Dendritic cell treated with granulocyte-macrophage colony-stimulating factor and Interleukin-4, amounts not matched to agents 40 ng/mL and 50 ng/mL, for 4 days (primary cell): Measurements from ENCODE around the gene MACROD2.

Source experiments
- H3K27ac Mint-ChIP-seq: one replicate; pipeline ENCODE4 v1.8.0; 2022; ENCODE audit warnings: mild to moderate bottlenecking, mixed read lengths
- H3K27me3 Mint-ChIP-seq: one replicate; pipeline ENCODE4 v1.8.0; 2022; ENCODE audit warnings: mild to moderate bottlenecking, mixed read lengths
- H3K36me3 Mint-ChIP-seq: one replicate; pipeline ENCODE4 v1.8.0; 2022; ENCODE audit warnings: low read depth, mixed read lengths
- H3K4me1 Mint-ChIP-seq: one replicate; pipeline ENCODE4 v1.8.0; 2022; ENCODE audit warnings: low read depth, mixed read lengths
- H3K4me3 Mint-ChIP-seq: one replicate; pipeline ENCODE4 v1.8.0; 2022; ENCODE audit warnings: mild to moderate bottlenecking, moderate library complexity, mixed read lengths
- H3K9me3 Mint-ChIP-seq: one replicate; pipeline ENCODE4 v1.8.0; 2022; ENCODE audit warnings: mixed read lengths
- intact Hi-C: fragments of 100-400 bp; cut with micrococcal nuclease; formaldehyde crosslinking; loops from one replicate; pipeline ENCODE4 v1.15.0; 2022

MACROD2 gene

GRCh38 chr20:15616626-15617025, 1621.3 kb downstream of the MACROD2 start:
- no peak overlapping the region for H3K4me3 Mint-ChIP-seq
- no peaks in the 10 kb centered on the region for H3K27me3 Mint-ChIP-seq
- no peaks in the 10 kb centered on the region for H3K36me3 Mint-ChIP-seq
- intact Hi-C loops = no loop called here
- peaks cover 39% of the 10 kb centered on the region for H3K9me3 Mint-ChIP-seq
- H3K27ac Mint-ChIP-seq = no peak overlapping the region
- H3K4me1 Mint-ChIP-seq = no peaks in the 10 kb centered on the region

- Mint-ChIP-seq H3K27me3 (no peaks in the 10 kb centered on the region), H3K9me3 (peaks cover 39% of the 10 kb centered on the region), H3K4me3 (no peak overlapping the region), H3K27ac (no peak overlapping the region), H3K36me3 (no peaks in the 10 kb centered on the region), H3K4me1 (no peaks in the 10 kb centered on the region)
- intact Hi-C loops = no loop called here
These were observed 1622.8 kb downstream of the MACROD2 start for GRCh38 chr20:15618110-15618509.

GRCh38 chr20:15618912-15619311, 1623.6 kb downstream of the MACROD2 start:
- Mint-ChIP-seq H3K4me3 (no peak overlapping the region), H3K27ac (no peak overlapping the region), H3K36me3 (no peaks in the 10 kb centered on the region), H3K4me1 (no peaks in the 10 kb centered on the region), H3K9me3 (peaks cover 39% of the 10 kb centered on the region), H3K27me3 (no peaks in the 10 kb centered on the region)
- intact Hi-C loops = no loop called here

- Mint-ChIP-seq H3K36me3 (no peaks in the 10 kb centered on the region), H3K27ac (no peak overlapping the region), H3K27me3 (no peaks in the 10 kb centered on the region), H3K4me3 (no peak overlapping the region), H3K4me1 (no peaks in the 10 kb centered on the region), H3K9me3 (peaks cover 39% of the 10 kb centered on the region)
- intact Hi-C loops = no loop called here
These were observed 1624.0 kb downstream of the MACROD2 start for GRCh38 chr20:15619341-15619740.

GRCh38 chr20:15619816-15620215, 1624.5 kb downstream of the MACROD2 start:
- H3K36me3 Mint-ChIP-seq = no peaks in the 10 kb centered on the region
- no peak overlapping the region for H3K4me3 Mint-ChIP-seq
- no peaks in the 10 kb centered on the region for H3K4me1 Mint-ChIP-seq
- no peak overlapping the region for H3K27ac Mint-ChIP-seq
- H3K9me3 Mint-ChIP-seq = peaks cover 40% of the 10 kb centered on the region
- intact Hi-C loops = no loop called here
- H3K27me3 Mint-ChIP-seq = no peaks in the 10 kb centered on the region

GRCh38 chr20:15622368-15622767, 1627.1 kb downstream of the MACROD2 start:
- H3K9me3 Mint-ChIP-seq = peaks cover 35% of the 10 kb centered on the region
- H3K27me3 Mint-ChIP-seq = no peaks in the 10 kb centered on the region
- intact Hi-C loops = no loop called here
- H3K36me3 Mint-ChIP-seq = no peaks in the 10 kb centered on the region
- no peaks in the 10 kb centered on the region for H3K4me1 Mint-ChIP-seq
- no peak overlapping the region for H3K4me3 Mint-ChIP-seq
- no peak overlapping the region for H3K27ac Mint-ChIP-seq

- Mint-ChIP-seq H3K36me3 (no peaks in the 10 kb centered on the region), H3K4me1 (no peaks in the 10 kb centered on the region), H3K9me3 (peaks cover 30% of the 10 kb centered on the region), H3K4me3 (no peak overlapping the region), H3K27ac (no peak overlapping the region), H3K27me3 (no peaks in the 10 kb centered on the region)
- intact Hi-C loops = no loop called here
These were observed 1627.9 kb downstream of the MACROD2 start for GRCh38 chr20:15623215-15623614.

- Mint-ChIP-seq H3K27ac (no peak overlapping the region), H3K36me3 (no peaks in the 10 kb centered on the region), H3K4me1 (no peaks in the 10 kb centered on the region), H3K9me3 (peaks cover 9% of the 10 kb centered on the region), H3K27me3 (no peaks in the 10 kb centered on the region), H3K4me3 (no peak overlapping the region)
- intact Hi-C loops = no loop called here
These were observed 1630.7 kb downstream of the MACROD2 start for GRCh38 chr20:15625981-15626380.

- Mint-ChIP-seq H3K36me3 (no peaks in the 10 kb centered on the region), H3K9me3 (peaks cover 9% of the 10 kb centered on the region), H3K27me3 (no peaks in the 10 kb centered on the region), H3K4me3 (no peak overlapping the region), H3K27ac (no peak overlapping the region), H3K4me1 (no peaks in the 10 kb centered on the region)
- intact Hi-C loops = no loop called here
These were observed 1631.8 kb downstream of the MACROD2 start for GRCh38 chr20:15627089-15627488.

- Mint-ChIP-seq H3K4me3 (no peak overlapping the region), H3K4me1 (no peaks in the 10 kb centered on the region), H3K36me3 (no peaks in the 10 kb centered on the region), H3K9me3 (peaks cover 9% of the 10 kb centered on the region), H3K27ac (no peak overlapping the region), H3K27me3 (no peaks in the 10 kb centered on the region)
- intact Hi-C loops = no loop called here
These were observed 1632.2 kb downstream of the MACROD2 start for GRCh38 chr20:15627501-15627903.

GRCh38 chr20:15628851-15629353, 1633.6 kb downstream of the MACROD2 start:
- Mint-ChIP-seq H3K36me3 (no peaks in the 10 kb centered on the region), H3K27ac (no peak overlapping the region), H3K9me3 (peaks cover 9% of the 10 kb centered on the region), H3K4me3 (no peak overlapping the region), H3K4me1 (no peaks in the 10 kb centered on the region), H3K27me3 (no peaks in the 10 kb centered on the region)
- intact Hi-C loops = no loop called here

GRCh38 chr20:15630360-15630759, 1635.0 kb downstream of the MACROD2 start:
- intact Hi-C loops = no loop called here
- H3K9me3 Mint-ChIP-seq = peaks cover 2% of the 10 kb centered on the region
- no peaks in the 10 kb centered on the region for H3K4me1 Mint-ChIP-seq
- no peak overlapping the region for H3K27ac Mint-ChIP-seq
- H3K27me3 Mint-ChIP-seq = no peaks in the 10 kb centered on the region
- no peaks in the 10 kb centered on the region for H3K36me3 Mint-ChIP-seq
- H3K4me3 Mint-ChIP-seq = no peak overlapping the region

GRCh38 chr20:15632680-15633079, 1637.4 kb downstream of the MACROD2 start:
- H3K27ac Mint-ChIP-seq = no peak overlapping the region
- intact Hi-C loops = no loop called here
- no peak overlapping the region for H3K4me3 Mint-ChIP-seq
- no peaks in the 10 kb centered on the region for H3K36me3 Mint-ChIP-seq
- H3K4me1 Mint-ChIP-seq = no peaks in the 10 kb centered on the region
- H3K27me3 Mint-ChIP-seq = no peaks in the 10 kb centered on the region
- no peaks in the 10 kb centered on the region for H3K9me3 Mint-ChIP-seq

GRCh38 chr20:15634102-15634501, 1638.8 kb downstream of the MACROD2 start:
- Mint-ChIP-seq H3K4me3 (no peak overlapping the region), H3K9me3 (no peaks in the 10 kb centered on the region), H3K36me3 (no peaks in the 10 kb centered on the region), H3K4me1 (no peaks in the 10 kb centered on the region), H3K27me3 (no peaks in the 10 kb centered on the region), H3K27ac (no peak overlapping the region)
- intact Hi-C loops = no loop called here

GRCh38 chr20:15637546-15637945, 1642.2 kb downstream of the MACROD2 start:
- intact Hi-C loops = no loop called here
- Mint-ChIP-seq H3K4me3 (no peak overlapping the region), H3K27me3 (no peaks in the 10 kb centered on the region), H3K9me3 (no peaks in the 10 kb centered on the region), H3K36me3 (no peaks in the 10 kb centered on the region), H3K4me1 (no peaks in the 10 kb centered on the region), H3K27ac (no peak overlapping the region)
